ENCODE measurements around the gene CACNA1A.
"Not testable (repeated sequence)": the region's sequence is repeated elsewhere in the genome, so short reads cannot be mapped to it uniquely, and the experiment has no call there.

CACNA1A gene

DNA sequence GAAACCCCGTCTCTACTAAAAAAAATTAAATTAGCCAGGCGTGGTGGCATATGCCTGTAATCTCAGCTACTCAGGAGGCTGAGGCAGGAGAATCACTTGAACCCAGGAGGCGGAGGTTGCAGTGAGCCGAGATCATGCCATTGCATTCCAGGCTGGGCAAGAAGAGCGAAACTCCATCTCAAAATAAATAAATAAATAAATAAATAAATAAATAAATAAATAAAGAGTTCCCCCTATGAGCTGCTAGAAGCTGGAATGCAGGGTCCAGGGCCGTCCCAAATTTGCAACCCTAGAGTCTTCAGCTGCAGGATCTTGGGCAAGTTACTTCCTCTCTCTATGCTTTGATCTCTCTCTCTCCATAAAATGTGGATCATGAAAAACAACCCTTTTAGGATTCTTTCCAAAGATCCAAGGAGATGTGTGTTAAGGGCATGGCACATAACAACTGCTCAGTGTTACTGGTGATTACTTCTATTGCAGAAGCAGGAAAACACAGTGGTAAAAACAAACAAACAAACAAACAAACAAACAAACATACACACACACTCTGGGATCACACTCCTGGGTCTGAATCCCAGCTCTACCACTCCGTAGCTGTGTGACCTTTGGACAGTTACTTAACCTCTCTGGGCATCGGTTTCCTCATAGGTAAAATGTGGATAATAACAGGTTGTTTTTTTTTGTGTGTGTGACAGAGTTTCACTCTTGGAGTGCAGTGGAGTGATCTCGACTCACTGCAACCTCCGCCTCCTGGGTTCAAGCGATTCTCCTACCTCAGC, 78.8 kb downstream of the CACNA1A start:
- DNase-seq (ENCODE audit: low spot score): no peak

DNA sequence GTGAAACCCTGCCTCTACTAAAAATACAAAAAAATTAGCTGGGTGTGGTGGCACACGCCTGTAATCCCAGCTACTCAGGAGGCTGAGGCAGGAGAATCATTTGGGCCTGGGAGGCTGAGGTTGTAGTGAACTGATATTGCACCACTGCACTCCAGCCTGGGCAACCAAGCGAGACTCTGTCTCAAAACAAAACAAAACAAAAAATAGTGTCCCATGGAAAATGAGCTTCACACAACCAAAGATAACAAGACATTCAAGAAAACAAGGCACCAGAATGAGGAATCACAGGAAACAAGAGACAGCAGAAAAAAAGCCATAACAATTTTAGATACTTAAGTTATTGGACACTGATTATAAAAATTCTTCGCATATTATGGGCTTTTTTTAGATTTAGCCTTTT, 80.4 kb downstream of the CACNA1A start:
- DNase-seq (ENCODE audit: low spot score): not testable (repeated sequence)

DNA sequence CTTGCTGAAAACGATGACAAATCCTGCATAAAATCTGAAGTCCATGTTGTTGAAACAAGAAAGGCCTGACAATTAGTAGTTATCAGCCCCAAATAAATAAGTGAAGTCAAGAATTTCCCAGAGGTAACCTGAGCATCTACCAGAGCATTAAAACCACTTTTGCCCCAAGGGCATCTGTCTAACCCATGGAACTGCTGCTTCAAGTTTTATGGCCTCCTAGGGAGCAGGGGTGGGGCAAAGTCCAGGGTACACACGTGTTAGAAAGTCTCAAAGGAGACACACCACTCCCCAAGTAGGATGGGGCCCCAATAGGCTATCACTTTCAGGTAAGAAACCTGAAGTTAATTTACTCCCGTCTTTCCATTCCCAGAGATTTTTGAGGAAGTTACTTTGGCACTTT, 81.1 kb downstream of the CACNA1A start:
- DNase-seq (ENCODE audit: low spot score): no peak

DNA sequence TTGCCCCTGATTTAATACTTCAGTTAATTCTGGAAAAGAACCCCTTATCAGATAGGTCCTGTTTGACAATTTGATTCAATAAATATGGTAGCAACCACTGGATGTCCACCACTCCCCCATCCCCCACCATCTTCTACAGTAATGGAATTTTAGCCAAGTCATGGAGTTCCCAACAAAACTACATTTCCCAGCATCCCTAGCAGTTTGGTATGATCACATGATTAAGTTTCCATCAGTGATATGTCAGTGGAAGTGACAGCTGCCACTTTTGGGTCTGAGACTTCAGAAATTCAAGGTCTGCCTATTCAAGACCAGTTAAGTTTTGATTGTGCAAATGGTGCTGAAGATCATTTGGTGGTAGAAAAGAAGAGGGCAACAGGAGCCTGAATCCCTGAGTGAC, 85.5 kb downstream of the CACNA1A start:
- no peak for DNase-seq (ENCODE audit: low spot score)

DNA sequence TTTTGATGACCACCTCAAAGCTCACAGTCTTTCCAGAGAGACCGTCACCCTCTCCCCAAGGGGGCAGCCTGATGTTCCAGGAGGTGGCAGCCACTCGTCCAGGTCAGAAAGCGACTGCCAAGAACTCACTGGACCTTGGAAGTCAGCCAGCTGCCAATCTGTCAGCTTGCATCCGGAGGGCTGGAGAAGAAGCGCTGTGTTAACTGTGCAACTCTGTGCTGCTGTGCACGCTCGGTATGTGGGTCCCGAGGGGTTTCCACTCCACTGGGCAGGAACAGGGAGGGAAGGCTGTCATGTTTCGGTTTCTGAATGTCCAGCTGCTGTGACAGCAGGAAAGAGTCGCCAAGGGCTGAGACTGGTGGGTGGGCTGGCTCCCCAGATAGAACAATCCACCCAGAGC, 89.2 kb downstream of the CACNA1A start:
- no peak for DNase-seq (ENCODE audit: low spot score)

DNA sequence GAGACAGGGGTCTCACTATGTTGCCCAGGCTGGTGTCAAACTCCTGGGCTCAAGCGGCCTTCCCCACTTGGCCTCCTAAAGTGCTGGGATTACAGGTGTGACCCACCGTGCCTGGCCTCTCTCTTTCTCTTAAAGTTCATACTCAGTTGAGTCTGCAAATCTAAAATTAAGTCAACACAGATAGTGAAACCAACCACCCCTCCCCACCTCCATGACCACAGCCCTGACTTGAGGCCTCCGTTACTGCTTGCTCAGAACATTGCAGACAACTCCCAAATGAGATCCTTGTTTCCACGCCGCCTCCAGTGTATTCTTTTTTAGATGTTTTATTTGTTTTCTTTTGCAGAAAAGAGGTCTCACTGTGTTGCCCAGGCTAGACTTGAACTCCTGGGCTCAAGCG, 94.4 kb downstream of the CACNA1A start:
- no peak for DNase-seq (ENCODE audit: low spot score)

DNA sequence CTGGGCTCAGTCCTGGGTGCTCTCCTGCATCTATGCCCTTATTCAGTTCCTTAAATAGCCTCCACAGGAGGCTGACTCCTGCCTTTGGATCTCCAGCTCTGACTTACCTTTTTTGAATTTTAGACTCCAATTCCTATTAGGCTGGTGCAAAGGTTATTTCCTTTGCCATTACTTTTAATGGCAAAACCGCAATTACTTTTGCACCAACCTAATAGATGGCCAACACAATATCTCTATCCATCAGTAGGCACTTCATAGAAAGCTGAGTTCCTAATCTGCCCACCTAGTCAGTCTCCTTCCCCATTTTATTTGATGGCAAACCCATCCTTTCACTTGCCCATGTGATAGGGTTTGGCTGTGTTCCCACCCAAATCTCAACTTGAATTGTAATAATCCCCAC, 95.3 kb downstream of the CACNA1A start:
- DNase-seq (ENCODE audit: low spot score): no peak

DNA sequence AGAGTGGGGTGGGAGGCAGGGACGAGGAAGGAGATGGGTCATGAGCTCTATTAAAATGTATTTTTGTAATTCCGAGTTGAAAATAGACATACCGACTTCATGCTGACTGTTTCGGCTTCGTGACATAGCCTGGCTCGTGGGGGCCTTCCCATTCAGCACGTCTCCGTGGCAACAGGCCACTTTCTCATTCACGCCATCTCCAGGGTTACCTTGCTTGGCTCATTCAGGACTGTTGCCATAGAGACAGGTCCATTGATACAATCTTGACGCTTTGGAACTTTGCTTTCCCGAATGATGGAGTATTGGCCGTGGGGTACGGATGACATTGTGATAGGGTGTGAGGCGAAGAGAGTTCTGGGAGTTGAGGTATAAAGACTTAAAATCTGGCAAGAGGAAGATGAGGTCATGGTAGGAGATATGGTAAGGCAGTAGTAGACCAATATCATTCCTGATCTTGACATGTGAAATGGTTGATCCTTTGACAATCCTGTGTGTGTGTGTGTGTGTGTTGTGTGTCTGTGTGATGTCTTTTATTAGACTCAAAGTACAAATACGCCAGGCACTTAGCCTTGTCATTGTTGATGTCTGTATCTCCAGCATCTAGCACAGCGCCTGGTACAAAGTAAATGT, 97.3 kb downstream of the CACNA1A start:
- DNase-seq (ENCODE audit: low spot score): no peak

DNA sequence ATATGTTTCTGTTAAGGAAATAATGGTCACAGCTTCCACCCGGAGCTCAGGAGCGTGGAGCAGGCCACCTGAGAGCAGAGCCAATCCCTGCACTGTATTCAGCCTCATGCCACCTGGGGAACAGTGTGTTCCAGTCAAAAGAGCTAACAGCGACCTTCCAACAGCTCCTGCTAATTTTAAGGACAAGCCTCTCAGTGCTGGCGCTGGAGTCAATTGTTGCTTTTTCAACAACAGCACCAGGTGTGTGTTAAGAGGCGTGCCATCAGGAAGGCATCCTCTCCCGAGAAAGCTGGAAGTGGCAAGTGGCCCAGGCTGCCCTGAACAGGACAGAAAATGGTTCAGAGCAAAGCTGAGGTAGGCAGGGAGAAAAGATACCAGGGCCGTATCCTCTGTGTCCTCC, 102.0 kb downstream of the CACNA1A start:
- DNase-seq (ENCODE audit: low spot score): no peak

DNA sequence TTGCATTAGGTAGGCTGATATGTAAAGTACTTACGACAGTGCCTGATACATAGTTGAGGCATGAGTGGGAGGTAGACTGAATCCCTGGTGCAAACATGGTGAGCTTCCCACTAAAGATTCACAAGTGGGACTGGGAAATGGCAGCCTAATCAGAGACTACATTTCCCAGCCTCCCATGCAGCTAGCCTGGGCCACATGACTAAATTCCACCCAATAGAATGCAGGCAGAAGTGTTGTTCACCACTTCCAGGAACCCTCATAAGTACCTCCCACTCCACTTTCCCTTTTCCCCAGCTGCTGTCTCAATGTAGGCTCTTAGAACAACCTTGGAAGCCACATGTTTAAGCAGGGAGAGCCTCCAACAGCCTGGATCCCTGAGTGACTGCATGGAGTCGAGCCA, 104.9 kb downstream of the CACNA1A start:
- DNase-seq (ENCODE audit: low spot score): peak; percentile 80

DNA sequence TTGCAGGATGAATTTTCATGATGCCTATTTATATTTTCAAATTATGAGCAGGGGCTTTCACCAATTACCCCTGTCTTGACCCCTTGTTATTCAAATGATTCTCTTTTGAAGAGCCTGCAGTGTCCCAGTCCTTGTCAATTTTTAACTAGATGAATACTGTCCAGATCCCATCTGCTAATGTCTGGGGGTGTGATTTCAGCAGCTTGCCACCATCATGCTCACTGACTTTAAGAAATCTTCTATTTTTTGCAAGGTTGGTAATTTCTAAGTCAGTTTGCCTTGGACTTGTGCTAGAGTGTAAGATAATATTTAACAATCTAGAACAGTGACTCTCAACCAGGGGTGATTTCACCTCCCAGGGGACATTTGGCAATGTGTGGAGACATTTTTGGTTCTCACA, 106.0 kb downstream of the CACNA1A start:
- no peak for DNase-seq (ENCODE audit: low spot score)

DNA sequence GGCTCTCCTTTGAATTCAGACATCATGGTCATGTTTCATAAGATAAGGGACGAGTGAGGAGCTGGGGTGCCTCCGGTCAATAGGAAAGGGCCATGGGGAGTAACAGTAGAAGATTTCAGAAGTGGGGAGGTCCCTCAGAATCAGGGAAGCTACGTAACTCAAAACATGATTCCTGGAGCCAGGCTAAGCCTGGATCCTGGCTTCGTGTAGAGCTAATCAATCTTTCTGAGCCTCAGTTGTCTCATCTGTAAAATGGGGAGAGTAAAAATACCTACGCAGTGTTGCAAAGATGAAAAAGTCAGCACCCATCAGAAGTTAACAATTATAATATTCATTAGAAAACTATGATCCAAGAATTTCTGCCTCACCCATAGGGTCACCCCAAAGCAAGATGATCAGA, 106.5 kb downstream of the CACNA1A start:
- DNase-seq (ENCODE audit: low spot score): no peak

DNA sequence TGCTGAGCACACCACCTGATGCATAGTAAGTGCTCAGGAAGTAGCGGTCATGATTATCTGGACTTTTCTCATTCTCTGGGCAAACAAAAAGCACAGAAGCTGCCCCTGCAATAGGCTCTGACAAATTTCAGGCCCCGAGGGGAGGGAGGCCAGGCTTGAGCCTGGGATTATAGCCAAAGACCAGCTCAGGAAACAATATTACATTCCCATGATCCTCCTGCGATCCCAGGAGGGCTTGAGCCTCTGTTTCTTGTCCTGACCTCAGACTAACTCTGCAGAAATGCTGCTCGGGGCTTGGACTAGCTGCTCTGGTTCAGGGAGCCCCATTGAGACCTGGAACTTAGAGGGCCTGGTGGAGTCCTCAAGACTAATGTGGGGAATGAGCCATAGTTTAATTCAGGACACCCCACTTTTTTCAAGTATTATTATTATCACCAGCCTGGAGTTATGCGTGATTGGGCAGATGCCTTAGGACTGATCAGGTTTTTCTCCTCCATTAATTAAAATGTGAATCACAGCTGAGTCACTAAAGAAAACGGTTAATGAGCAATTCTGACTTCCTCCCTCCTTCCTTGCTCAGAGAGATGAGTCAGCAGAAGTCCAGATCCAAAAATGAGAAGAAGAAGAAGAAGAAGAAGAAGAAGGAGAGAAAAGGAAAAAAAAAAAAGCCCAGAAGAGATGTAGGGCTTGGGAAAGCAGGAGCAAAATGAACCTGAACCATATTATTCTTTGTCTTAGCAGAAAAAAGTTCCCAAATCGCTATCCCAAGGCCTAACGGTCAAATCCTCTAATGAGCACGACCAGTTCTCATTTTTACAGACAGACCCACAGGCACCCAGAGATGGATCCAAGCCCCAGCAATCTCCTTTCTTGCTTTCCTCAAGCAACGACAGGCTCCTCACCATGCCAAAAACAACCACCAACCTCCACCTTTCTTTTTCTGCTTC, 107.2 kb downstream of the CACNA1A start:
- peak; percentile 90 for DNase-seq (ENCODE audit: low spot score)

DNA sequence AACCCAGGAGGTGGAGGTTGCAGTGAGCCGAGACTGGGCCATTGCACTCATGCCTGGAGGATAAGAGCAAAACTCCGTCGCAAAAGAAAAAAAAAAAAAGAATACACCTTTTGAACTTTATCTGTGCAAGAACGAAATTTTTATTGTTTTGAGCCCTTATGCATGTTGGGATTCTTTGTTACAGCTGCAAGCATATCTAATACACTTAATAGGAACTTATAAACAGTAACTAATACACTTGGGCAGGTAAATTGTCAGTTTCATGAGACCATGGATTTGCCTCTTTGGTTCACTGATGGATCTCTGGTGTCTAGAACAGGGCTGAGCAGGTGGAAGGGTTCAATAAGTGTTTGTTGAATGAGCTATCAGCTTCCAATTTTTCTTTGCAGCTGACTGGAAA, 108.1 kb downstream of the CACNA1A start:
- no peak for DNase-seq (ENCODE audit: low spot score)

DNA sequence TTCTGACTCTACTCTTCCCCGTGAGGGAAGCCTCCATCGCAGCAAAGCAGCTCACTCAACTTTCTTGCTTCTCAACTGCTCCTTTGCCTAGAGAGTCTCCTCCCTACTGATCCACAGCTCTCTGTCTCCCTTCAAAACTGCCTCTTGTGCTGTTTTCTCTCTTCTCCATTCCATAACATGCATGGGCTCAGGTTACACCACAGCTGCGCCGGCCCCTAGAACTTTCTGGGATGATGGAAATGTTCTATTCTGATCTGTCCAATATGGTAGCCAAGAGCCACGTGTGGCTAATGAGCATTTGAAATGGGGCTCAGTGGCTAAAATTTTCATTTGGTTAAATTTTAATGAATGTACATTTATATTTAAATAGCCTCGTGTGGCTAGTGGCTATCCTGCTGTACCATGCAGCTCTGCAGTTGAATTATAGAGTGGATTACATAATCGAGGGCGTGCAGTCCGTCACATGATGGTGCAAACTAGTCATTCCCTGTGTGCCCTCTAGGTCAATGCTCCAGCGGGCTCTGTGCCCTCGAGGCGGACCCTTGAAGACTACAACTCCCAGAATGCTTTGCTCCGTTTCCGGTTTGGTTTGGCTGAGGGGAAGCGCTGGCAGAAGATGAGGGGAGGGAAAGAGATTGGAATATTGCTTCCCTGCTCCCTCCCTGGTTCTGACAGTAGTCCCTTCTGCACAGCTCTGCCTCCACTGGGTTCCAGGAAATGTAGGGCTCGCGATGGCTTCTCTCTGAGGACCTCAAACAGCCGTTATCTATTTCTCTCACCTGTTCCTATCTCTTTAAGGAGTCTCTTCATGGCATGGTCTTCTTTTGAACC, 109.8 kb downstream of the CACNA1A start:
- peak; percentile 82 for DNase-seq (ENCODE audit: low spot score)

DNA sequence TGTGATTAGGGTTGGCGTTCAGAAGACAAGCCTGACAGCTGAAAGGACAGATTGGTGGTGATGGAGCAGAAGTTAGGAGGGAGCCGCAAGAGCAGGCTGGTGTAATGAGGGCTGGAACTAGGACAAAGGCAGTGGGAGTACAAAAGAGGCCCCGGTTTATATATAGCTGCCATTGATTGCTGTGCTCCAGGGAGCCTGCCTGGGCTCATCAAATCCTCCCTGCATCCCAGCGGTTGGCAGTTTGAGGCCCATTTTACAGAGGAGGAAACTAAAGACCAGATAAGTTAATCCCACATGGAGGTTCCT, 123.7 kb downstream of the CACNA1A start:
- DNase-seq (ENCODE audit: low spot score): no peak

DNA sequence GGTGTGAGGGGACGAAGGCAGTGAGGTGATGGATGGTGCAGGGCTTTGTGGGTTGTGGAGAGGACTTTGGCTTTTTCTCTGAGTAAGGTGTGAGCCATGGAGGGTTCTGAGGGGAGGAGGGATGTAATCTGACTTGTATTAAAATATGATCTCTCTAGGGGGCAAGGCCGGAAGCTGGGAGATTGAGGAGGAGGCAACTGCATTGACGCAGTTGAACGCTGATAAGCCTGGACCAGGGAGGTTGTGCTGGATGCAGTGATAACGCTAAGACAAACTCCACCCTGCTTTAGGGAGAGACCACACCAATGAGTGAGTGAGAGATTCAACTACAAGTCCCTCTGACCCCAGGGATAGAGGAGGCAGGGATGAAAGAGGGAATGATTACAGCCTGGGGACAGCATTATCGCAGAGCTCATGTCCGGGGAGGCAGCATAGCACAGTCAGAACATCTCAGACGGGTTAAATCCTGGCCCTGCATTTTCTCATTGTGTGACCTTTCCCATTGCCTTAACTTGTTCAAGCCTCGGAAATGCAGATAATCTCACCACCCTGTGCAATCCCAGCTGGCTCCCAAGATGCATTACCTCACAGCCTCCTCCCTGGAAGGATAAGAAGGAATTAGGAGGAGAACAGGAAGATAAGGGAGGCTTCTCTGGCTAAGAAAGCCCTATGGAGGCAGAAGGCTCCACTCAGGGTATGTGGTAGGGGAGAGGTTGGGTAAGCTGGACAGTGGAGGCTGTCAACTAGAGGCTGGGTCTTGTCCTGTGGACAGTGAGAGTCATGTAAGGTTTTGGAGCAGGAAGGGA, 124.2 kb downstream of the CACNA1A start:
- DNase-seq (ENCODE audit: low spot score): no peak

DNA sequence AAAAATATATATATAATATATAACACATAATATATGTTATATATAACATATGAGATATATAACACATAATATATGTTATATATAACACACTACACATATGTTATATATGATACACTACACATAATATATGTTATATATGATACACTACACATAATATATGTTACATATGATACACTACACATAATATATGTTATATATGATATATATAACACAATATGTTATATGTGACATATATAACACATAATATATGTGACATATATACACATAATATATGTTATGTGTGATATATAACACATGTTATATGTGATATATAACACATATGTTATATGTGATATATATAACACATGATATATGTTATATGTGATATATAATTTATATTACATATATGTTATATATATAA, 129.7 kb downstream of the CACNA1A start:
- DNase-seq (ENCODE audit: low spot score): no peak

DNA sequence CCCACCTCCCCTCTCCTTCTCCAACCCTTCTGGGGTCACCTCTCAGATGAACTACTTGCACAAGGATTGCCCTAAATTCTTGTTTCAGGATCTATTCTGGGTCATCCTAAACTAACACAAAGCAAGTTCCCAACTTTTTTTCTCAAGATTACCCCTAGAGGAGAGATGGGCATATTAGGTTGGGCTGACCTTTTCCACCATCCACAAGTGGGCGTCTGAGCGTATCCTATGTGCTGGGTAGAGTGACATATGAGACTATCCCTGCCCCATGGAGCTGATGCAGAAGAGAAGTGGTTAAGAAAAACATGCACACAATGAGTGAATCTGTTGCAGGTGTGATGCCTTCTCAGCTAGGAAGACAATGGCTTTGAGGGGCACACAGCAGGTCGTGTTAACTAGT, 132.7 kb downstream of the CACNA1A start:
- no peak for DNase-seq (ENCODE audit: low spot score)

DNA sequence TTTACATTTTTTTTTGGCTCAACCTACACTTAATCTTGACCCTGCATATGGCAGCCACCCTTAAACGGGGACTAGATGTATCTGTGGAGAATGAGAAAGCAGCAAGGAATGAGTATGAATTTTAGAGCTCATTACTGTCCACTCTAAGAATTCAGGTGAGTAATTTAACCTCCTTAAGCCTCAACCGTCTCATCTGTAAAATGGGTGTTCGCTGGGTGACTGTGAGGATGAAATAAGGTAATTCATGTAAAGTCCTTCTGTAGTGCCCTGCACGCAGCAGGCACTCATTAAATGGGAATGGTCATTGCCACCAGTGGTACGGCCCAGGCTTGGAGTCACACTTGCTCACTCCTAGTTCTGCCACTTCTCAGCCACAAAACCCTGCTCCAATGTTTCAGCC, 135.3 kb downstream of the CACNA1A start:
- DNase-seq (ENCODE audit: low spot score): no peak

DNA sequence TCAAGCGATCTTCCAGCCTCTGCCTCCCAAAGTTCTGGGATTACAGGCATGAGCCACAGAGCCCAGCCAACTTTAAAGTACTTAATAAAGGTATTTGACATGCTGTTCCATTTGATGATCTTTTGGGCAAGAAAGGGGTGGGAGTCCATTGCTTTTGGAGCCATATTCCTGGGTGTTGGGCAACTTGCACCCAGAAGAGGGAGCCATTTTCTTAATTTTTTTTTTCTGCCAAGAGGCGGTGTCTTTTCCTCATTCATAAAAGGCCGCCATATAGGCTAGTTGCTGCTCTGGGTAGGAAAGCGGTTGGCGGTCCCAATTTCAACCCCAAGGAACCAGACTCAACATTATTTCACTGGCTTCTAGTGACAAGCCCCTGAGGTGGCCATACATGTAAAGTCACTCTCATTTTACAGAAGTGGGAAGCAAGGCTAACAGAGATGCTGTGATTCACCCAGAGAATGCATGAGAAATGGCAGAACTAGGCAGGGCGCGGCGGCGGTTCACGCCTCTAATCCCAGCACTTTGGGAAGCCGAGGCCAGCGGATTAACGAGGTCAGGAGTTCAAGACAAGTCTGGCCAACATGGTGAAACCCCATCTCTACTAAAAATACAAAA, 139.6 kb downstream of the CACNA1A start:
- peak; percentile 42 for DNase-seq (ENCODE audit: low spot score)

Data from COLO829 (cell line).